Measurements from ENCODE around the gene TMOD1.

Gene TMOD1

GRCh38 chr9:97516111-97516510, 14.6 kb downstream of the TMOD1 start:
- in situ Hi-C loops (cut with MboI; ENCODE audit: low sequenced_read_pairs) = no loop called here

DNA sequence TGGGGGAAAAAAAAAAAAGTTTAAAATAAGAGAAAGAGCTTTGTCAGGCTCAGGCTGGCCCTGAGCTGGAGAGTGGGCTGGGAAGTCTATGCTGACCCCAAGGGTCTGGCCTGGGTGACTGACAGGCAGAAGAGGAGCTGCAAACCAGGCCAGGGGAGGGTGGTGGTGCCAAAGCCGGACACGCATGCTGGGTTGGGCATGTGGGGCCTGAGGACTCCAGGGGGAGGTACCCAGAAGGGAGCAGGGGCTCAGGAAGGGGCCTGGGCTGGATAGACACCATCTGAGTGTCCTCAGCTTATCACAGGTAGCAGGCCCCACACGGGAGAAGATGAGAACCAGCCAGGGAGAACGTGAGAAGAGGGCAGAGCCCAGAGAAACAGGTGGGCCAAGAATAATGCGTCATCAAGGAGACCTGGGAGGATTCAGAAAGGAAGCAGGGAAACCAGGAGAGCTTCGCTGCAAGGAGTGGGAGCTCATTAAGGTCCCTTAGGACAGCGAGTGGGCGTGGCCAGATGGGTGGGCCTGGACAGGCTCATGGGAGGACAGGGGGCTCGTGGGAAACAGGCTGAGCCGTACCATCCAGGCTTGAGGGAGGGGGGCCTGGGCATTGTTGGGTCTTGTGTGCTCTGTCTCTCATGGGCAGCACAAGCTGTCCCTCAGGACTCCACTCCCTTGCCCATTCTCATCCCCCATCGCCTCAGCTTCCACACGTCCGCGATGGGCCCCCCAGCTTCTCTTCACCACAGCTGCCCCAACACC, 16.0 kb downstream of the TMOD1 start:
- in situ Hi-C loops (cut with MboI; ENCODE audit: low sequenced_read_pairs) = no loop called here

DNA sequence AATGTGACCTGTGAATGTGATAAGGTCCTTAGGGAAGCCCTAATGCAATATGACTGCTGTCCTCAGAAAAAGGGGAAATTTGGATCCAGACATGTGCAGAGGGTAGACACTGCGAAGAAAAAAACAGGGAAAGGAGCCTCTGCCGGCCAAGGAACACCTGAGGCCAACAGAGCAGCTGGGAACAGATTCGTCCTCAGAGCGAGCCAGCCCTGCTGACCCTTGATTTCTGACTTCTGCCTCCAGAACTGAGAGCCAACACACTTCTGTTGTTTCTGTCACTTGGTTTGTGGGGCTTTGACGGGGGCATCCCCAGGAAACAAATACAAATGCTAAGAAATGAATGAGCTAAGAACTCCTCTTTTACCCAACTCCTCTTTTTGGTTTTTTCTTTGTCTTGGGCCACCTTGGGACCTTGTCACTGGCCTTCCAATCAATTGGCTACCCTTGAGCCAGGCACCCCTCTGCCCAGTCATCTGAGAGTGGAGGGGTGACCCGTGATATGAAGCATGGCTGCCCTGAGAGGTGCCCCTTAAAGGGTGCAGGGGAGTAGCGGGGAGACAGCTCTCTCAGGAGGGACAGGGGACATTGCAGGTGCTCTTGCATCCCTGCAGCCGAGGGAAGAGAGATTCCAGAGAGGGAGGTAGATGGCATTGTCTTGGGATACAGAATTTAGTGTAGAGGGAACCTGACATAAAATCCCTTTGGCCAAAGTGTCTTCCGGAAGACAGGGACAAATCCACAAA, 16.9 kb downstream of the TMOD1 start:
- in situ Hi-C loops (cut with MboI; ENCODE audit: low sequenced_read_pairs) = no loop called here

DNA sequence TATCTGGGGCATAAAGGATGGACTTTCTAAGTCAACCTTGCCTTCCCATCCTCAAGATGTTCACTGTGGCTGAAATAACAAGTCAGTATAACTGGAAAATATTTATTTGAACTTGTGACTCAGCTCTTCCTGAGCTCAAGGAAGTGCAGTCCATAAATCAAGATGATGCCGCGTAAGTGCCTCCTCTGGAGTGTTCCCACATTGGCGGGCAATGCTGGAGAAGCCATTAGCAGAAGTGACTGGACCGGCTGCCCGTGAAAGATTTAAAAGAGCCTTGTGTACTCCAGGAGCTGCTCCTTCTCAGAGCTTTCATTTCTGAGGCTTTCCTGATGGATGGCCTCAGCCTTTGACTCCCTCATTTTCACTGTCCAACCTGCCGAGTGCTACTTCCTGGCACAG, 17.4 kb downstream of the TMOD1 start:
- in situ Hi-C loops (cut with MboI; ENCODE audit: low sequenced_read_pairs) = no loop called here

GRCh38 chr9:97519441-97519970, 18.0 kb downstream of the TMOD1 start:
- in situ Hi-C loops (cut with MboI; ENCODE audit: low sequenced_read_pairs) = no loop called here

DNA sequence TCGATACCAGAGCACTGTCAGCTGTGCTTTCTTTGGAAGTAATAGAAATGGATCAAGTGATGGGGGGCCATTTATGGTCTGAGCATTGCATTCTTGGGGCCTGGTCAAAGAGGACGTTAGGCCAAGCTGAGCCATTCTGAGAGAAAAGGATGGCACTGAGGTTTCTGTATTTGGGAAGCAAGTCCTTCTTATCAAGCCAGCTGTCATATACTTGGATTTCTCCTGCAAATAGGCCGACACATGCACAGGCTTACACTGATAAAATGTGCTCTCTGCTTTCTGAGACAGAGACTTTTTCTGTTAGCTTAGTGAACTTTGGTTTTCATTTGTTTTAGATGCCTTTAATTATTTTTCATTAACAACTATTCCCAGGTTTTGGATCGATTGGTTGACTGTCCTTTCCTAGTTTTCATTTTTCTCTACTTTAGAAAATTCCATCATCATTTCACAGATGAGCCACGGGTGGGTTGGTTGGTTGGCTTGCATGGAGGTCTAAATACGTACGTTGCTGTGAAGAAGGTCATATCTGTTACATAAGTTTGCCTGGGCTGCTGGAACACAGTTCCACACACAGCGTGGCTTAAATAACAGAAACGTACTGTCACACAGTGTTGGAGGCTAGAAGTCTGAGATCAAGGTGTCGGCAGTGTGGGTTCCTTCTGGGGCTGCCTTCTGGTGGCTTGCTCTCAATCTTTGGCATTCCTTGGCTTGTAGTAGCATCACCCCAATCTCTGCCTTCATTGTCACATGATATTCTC, 20.3 kb downstream of the TMOD1 start:
- in situ Hi-C loops (cut with MboI; ENCODE audit: low sequenced_read_pairs) = no loop called here

DNA sequence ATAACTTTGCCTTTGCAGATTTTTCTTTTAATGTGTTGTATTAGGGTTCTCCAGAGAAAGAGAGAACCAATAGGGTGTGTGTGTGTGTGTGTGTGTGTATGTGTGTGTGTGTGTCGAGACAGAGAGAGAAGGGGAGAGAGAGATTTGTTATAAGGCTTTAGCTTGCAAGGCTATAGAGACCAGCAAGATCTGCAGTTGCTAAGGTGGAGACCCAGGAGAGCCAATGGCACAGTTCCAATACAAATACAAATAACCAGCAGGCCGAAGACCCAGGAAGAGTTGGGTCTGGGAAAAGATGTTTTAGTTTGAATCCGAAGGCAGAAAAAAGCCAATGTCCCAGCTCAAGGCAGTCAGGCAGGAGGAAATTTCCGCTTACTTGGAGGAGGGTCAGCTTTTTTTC, 23.0 kb downstream of the TMOD1 start:
- in situ Hi-C loops (cut with MboI; ENCODE audit: low sequenced_read_pairs) = no loop called here

DNA sequence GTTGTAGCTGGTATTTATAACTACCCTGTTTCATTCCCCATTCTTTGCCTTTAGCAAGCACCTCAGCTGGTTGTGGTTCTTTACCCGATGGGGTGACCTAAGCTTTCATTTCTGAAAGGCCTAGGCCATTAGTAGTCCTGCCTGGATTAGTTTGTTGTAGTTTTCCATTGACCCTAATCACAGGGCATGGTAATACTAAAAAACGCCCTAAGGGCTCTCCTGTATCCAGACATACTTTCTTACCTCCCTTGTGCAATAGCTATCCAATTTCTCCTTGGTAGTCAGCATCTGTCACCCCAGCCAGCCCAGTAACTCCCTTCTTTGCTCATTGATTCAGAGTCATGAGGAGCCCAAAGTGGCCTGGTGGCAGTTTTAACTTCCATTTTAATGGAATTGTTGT, 24.0 kb downstream of the TMOD1 start:
- in situ Hi-C loops (cut with MboI; ENCODE audit: low sequenced_read_pairs) = no loop called here

GRCh38 chr9:97526895-97527575, 25.6 kb downstream of the TMOD1 start:
- in situ Hi-C loops (cut with MboI; ENCODE audit: low sequenced_read_pairs) = no loop called here

DNA sequence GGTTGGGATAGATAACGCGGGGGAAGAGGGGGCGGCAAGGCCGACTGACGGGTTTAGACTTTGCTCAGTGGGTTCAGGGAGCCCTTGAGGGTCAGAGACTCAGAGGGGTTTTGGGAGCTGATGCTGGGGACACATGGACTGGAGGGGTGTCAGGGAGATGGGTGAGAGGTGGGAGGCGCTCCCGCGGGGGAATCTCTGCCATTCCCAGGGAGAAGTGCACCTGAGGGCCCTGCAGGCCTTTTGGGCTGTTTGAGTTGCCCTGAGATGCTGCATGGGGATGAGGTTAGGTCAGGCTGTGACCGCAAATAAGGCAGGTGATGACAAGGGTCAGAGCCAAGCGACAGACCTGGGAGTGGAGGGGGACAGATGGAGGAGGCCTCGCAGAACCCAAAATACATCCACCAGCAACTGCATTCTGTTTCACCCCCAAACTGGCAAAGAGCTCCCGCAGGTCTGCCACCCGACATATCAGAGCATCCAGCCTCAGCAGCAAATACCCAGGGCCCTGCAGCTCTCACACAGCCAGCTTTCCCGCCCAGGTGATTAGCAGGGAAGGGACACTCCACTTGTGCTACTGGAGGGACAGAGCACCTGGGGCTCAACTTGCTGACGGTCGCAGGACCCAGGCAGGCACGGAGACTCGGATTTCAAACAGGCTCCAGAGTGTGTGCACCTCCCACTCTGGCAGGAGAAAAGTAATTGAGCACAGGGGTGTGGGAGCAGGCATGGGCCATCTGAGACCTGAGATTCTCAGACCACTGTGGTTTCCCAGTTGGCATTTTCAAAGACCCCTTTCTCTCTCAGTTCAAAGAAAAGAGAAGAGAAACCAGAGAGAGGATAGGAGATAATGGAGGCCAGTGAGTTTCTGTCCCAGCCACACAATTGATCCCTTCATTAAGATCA, 26.4 kb downstream of the TMOD1 start:
- in situ Hi-C loops (cut with MboI; ENCODE audit: low sequenced_read_pairs) = no loop called here

DNA sequence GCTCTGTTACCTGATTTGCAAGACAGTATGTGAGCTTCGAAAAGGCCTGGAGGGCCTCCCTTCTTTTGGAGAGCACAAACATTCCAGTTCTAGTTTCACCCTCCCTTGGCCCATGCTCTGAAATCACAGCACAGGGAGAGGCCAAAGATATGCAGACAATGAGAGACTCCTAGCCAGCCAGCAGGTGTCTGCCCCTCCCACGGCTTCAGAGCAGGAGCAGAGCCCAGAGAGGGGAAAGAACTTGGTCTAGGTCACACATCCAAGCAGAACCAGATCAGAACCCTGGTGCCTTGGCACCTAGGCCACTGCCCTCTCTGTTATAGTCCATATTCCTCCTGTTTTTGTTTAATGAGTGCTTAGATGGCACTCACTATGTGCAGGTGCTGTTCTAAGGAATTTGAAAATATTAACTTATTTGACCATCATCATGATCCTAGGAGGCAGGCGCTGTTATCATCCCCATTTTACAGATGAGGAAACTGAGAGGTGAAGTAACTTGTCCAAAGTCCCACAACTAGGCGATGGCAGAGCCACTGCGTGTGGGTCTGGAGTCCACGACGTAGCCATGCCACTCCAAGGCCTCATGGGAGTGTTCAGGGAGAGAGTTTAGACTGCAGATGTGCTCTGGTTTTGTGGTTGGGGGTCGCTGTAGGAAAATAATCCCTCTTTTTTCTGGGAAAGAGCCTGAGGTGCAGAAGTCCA, 27.2 kb downstream of the TMOD1 start:
- in situ Hi-C loops (cut with MboI; ENCODE audit: low sequenced_read_pairs) = no loop called here

- in situ Hi-C loops (cut with MboI; ENCODE audit: low sequenced_read_pairs) = no loop called here
These were observed 28.1 kb downstream of the TMOD1 start for GRCh38 chr9:97529363-97530076.

DNA sequence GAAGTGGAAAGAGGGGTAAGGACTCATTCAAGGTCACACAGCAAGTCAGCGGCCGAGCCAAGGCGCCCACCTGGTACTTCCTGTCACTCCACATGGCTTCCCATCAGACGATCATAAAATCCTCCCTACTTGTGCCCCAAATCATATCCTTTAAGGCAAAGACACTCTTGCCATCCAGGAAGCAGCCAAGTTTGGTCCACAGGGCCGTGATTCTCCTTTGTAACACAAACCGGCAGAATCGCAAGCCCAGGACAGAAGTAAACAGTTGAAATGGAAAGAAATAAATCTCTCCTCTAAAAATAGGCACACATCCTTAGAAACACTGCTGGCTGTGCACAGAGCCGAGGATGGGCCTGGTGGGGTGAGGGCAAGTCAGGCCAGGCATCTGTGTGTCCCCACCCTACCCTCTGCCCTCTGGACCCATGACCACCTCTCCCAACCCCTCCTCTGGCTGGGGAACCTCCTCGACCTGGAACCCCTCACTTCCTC, 30.5 kb downstream of the TMOD1 start:
- in situ Hi-C loops (cut with MboI; ENCODE audit: low sequenced_read_pairs) = no loop called here

DNA sequence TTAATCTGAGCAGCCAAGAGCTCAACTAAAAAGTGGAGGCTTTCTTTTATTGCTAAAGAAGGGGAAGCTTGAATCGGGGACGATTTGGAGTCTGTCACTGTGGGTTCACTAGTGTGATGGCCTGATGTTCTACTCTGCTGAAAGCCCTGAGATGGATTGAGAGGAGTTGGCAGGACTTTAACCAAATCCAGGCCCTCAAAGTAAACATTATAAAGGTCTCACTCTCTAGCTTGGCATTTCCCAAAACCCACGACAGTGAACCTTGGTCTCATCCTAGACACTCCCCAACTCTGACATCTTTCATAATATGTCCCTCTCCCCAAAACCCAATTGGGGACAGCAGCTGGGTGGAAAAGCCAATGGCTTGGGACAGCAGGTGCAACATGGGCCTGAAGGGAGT, 32.7 kb downstream of the TMOD1 start:
- in situ Hi-C loops (cut with MboI; ENCODE audit: low sequenced_read_pairs) = no loop called here

GRCh38 chr9:97534961-97535594, 33.6 kb downstream of the TMOD1 start:
- in situ Hi-C loops (cut with MboI; ENCODE audit: low sequenced_read_pairs) = no loop called here

- in situ Hi-C loops (cut with MboI; ENCODE audit: low sequenced_read_pairs) = no loop called here
These were observed 34.3 kb downstream of the TMOD1 start for GRCh38 chr9:97535771-97536170.

GRCh38 chr9:97536480-97536879, 35.0 kb downstream of the TMOD1 start:
- in situ Hi-C loops (cut with MboI; ENCODE audit: low sequenced_read_pairs) = no loop called here

GRCh38 chr9:97543561-97543960, 42.1 kb downstream of the TMOD1 start:
- in situ Hi-C loops (cut with MboI; ENCODE audit: low sequenced_read_pairs) = no loop called here
